ENCODE measurements around the gene ACOX1. TPM values are rescaled to one million over a fixed set of nuclear protein-coding genes. Genes with fewer than 3 reads are reported as not detected.

ACOX1 gene
- total and polyA plus RNA-seq, 2 experiments from 2014 or later = 17.4 to 36.3 TPM

DNA sequence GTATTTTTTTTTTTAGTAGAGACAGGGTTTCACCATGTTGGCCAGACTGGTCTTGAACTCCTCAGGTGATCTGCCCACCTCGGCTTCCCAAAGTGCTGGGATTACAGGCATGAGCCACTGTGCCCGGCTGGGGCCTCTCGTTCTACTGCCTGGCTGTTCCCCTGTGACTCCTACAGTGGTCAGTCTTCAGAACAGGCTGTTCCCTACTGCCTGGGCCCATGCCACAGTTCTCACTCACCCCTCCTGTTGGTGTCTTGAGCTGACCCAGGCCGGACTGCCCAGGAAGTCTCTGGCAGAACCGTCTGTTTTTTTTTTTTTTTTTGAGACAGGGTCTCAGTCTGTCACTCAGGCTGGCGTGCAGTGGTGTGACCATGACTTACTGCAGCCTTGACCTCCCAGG, 24.9 kb upstream of the ACOX1 start:
- no peak overlapping the region for H3K9ac ChIP-seq
- H4K20me1 ChIP-seq (ENCODE audit: insufficient read depth) = no peaks in the 10 kb centered on the region
- no peaks in the 10 kb centered on the region for H3K9me2 ChIP-seq (ENCODE audit: insufficient read depth)
- DNase-seq = no peak
- no peak overlapping the region for H3K4me3 ChIP-seq
- H3K4me2 ChIP-seq (ENCODE audit: unreplicated experiment) = no peak overlapping the region
- H3K27me3 ChIP-seq (replicated peaks; ENCODE audit: insufficient read depth) = no peaks in the 10 kb centered on the region
- no peak overlapping the region for H2AFZ ChIP-seq
- H3F3A ChIP-seq (ENCODE audit: insufficient read depth) = no peaks in the 10 kb centered on the region
- H3K9me3 ChIP-seq (ENCODE audit: low read depth) = no peaks in the 10 kb centered on the region
- TF ChIP-seq EZH2phosphoT487 (IDR thresholded peaks at IDR 0.05; ENCODE audit: insufficient read depth, low read depth) (no peak), EZH2 (IDR thresholded peaks at IDR 0.05; ENCODE audit: insufficient read depth, poor library complexity, severe bottlenecking) (no peak)
- H3K36me3 ChIP-seq (ENCODE audit: low read depth) = no peaks in the 10 kb centered on the region
- in situ Hi-C loops (cut with MboI) = no loop called here
- WGBS, 2 experiments (ENCODE audit: low coverage in 1 of 2, low lambda C conversion rate in 2 of 2, missing lambda C conversion rate in 2 of 2) = 78 to 80% methylated on average over 6 of the region's 6 CpGs
- no peaks in the 10 kb centered on the region for H3K4me1 ChIP-seq (ENCODE audit: insufficient read depth)
- no peaks in the 10 kb centered on the region for H3K79me2 ChIP-seq (ENCODE audit: insufficient read depth)
- no peak overlapping the region for H3K27ac ChIP-seq

DNA sequence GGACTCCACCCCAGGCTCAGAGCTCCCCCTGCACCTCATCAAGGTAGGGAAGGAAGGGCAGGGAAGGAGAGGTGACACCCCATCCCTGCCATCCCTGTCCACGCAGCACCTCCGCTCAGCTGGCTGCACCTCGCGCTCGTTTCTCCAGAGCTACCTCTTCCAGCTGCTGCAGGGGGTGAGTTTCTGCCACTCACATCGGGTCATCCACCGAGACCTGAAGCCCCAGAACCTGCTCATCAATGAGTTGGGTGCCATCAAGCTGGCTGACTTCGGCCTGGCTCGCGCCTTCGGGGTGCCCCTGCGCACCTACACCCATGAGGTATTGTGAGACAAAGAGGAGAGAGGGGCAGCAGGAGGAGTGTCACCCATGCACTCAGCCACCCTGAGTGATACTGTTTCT, 23.1 kb upstream of the ACOX1 start:
- Histone ChIP-seq H3K36me3 (ENCODE audit: low read depth) (no peaks in the 10 kb centered on the region), H3K4me1 (ENCODE audit: insufficient read depth) (peaks cover 5% of the 10 kb centered on the region; the same call in 1 of the 2 replicates), H3K79me2 (ENCODE audit: insufficient read depth) (no peaks in the 10 kb centered on the region), H3F3A (ENCODE audit: insufficient read depth) (0 out of 2 replicates have a peak, but pooled peaks cover 7% of the 10 kb centered on the region), H3K9ac (no peak overlapping the region), H3K27ac (no peak overlapping the region), H2AFZ (no peak overlapping the region), H4K20me1 (ENCODE audit: insufficient read depth) (no peaks in the 10 kb centered on the region), H3K4me3 (no peak overlapping the region), H3K9me3 (ENCODE audit: low read depth) (no peaks in the 10 kb centered on the region), H3K27me3 (replicated peaks; ENCODE audit: insufficient read depth) (no peaks in the 10 kb centered on the region), H3K9me2 (ENCODE audit: insufficient read depth) (no peaks in the 10 kb centered on the region), H3K4me2 (ENCODE audit: unreplicated experiment) (no peak overlapping the region)
- 89 to 94% methylated on average over 12 of the region's 12 CpGs for WGBS, 2 experiments (ENCODE audit: low coverage in 1 of 2, low lambda C conversion rate in 2 of 2, missing lambda C conversion rate in 2 of 2)
- TF ChIP-seq EZH2phosphoT487 (IDR thresholded peaks at IDR 0.05; ENCODE audit: insufficient read depth, low read depth) (no peak), EZH2 (IDR thresholded peaks at IDR 0.05; ENCODE audit: insufficient read depth, poor library complexity, severe bottlenecking) (no peak)
- in situ Hi-C loops (cut with MboI) = no loop called here
- DNase-seq = no peak

DNA sequence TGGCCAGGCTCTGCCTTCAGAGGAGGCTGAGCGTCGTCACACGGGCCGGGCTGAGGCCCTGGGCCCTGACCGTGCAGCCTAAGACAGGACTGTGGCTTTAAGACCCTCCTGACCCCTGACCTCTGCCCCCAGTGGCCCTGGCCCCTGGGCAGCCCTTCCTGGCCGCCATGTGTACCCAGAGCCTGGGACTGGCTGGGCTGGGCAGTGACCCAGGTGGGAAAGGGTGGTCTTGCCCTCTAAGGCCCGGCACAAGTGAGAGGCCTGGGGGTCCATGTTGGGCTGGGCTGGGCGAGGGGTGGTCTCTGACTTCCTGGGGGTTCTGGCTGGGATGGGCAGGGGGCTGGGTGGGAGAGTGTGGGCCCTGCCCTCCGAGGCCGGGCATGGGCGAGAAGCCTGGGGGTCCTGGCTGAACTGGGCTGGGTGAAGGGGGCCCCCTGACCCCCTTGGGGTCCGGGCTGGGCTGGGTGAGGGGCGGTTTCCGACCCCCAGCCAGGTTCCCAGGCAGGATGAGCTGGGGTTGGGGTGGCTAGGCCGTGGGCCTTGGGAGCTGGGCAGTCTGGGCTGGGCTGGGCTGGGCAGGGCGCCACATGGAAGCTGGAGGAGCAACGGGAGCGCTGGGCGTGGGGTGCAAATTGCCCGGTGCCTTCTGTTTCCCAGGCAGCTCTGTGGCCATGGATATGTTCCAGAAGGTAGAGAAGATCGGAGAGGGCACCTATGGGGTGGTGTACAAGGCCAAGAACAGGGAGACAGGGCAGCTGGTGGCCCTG, 22.0 kb upstream of the ACOX1 start, which contains the start of gene CDK3:
CDK3 (plus strand) TSS at position 101 of the 767 bp plus-strand sequence; CDS start at position 672, 571 bp downstream.
- H4K20me1 ChIP-seq (ENCODE audit: insufficient read depth) = no peaks in the 10 kb centered on the region
- H3K9me2 ChIP-seq (ENCODE audit: insufficient read depth) = no peaks in the 10 kb centered on the region
- no peaks in the 10 kb centered on the region for H3K36me3 ChIP-seq (ENCODE audit: low read depth)
- no peaks in the 10 kb centered on the region for H3K9me3 ChIP-seq (ENCODE audit: low read depth)
- in situ Hi-C loops (cut with MboI) = no loop called here
- no peak within 1 kb of the TSS for H3K27ac ChIP-seq
- H3K79me2 ChIP-seq (ENCODE audit: insufficient read depth) = no peaks in the 10 kb centered on the region
- no peak for DNase-seq
- peaks cover 16% of the 10 kb centered on the region; the same call in 1 of the 2 replicates for H3F3A ChIP-seq (ENCODE audit: insufficient read depth)
- WGBS, 2 experiments (ENCODE audit: low coverage in 1 of 2, low lambda C conversion rate in 2 of 2, missing lambda C conversion rate in 2 of 2) = 79 to 81% methylated on average over 14 to 21 of the region's 21 CpGs
- no peak for TF ChIP-seq EZH2phosphoT487 (IDR thresholded peaks at IDR 0.05; ENCODE audit: insufficient read depth, low read depth)
- TF ChIP-seq EZH2 (IDR thresholded peaks at IDR 0.05; ENCODE audit: insufficient read depth, poor library complexity, severe bottlenecking) = no peak
- H3K9ac ChIP-seq = no peak within 1 kb of the TSS
- no peak within 1 kb of the TSS for H2AFZ ChIP-seq
- H3K4me2 ChIP-seq (ENCODE audit: unreplicated experiment) = no peak within 1 kb of the TSS
- H3K4me1 ChIP-seq (ENCODE audit: insufficient read depth) = peaks cover 15% of the 10 kb centered on the region
- H3K27me3 ChIP-seq (replicated peaks; ENCODE audit: insufficient read depth) = no peaks in the 10 kb centered on the region
- no peak within 1 kb of the TSS for H3K4me3 ChIP-seq

DNA sequence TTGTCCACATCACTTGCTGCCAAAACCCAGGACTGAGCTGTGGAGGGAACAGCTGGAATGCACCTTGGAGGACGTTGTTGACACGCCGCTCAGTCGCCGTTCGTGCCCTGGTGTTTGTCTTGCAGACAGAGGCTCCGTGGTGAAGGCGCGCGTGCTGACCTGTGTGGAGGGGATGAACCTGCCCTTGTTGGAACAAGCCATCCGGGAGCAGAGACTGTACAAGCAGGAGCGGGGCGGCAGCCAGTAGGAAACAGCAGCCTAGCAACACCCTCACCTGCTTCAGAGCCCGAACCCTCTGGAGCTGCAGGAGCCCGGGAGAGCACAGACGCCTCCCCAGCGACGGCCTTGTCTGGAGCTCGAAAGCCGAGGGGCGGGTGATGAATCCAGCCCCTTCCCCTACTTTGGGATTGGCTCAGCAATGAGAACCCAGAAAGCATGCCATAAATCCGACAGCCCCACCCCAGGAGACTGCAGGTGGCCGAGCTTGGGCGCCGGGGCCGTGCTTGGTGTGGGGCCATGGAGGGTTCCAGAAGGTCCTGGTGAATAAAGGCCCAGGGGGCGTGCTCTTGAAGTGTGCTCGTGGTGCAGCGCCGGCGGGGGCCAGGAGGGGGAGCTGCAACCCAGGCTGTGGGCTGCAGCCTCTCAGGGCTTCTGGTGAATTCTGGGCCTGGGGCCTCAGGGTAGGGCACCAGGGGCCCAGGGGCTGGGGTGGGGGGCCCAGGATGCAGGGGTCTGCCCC, 21.2 kb upstream of the ACOX1 start:
- H3K9me2 ChIP-seq (ENCODE audit: insufficient read depth) = no peaks in the 10 kb centered on the region
- peaks cover 21% of the 10 kb centered on the region; the same call in 1 of the 2 replicates for H3F3A ChIP-seq (ENCODE audit: insufficient read depth)
- WGBS, 2 experiments (ENCODE audit: low coverage in 1 of 2, low lambda C conversion rate in 2 of 2, missing lambda C conversion rate in 2 of 2) = 72 to 75% methylated on average over 31 of the region's 31 CpGs
- H3K27me3 ChIP-seq (replicated peaks; ENCODE audit: insufficient read depth) = no peaks in the 10 kb centered on the region
- H3K4me2 ChIP-seq (ENCODE audit: unreplicated experiment) = no peak overlapping the region
- H2AFZ ChIP-seq = no peak overlapping the region
- H4K20me1 ChIP-seq (ENCODE audit: insufficient read depth) = no peaks in the 10 kb centered on the region
- H3K9ac ChIP-seq = no peak overlapping the region
- H3K4me1 ChIP-seq (ENCODE audit: insufficient read depth) = peaks cover 15% of the 10 kb centered on the region
- TF ChIP-seq EZH2 (IDR thresholded peaks at IDR 0.05; ENCODE audit: insufficient read depth, poor library complexity, severe bottlenecking) (no peak), EZH2phosphoT487 (IDR thresholded peaks at IDR 0.05; ENCODE audit: insufficient read depth, low read depth) (no peak)
- no peaks in the 10 kb centered on the region for H3K36me3 ChIP-seq (ENCODE audit: low read depth)
- no peak overlapping the region for H3K4me3 ChIP-seq
- no peaks in the 10 kb centered on the region for H3K9me3 ChIP-seq (ENCODE audit: low read depth)
- in situ Hi-C loops (cut with MboI) = no loop called here
- no peak overlapping the region for H3K27ac ChIP-seq
- DNase-seq = peak; percentile 63
- H3K79me2 ChIP-seq (ENCODE audit: insufficient read depth) = no peaks in the 10 kb centered on the region

All from GM23248 (cell line).